Ishikawa (cell line): ENCODE data around the gene MOB3C.

Experiments used
- CEBPB ChIP-seq: IDR thresholded peaks from 2 replicates; pipeline ENCODE4 v1.6.1; 2012
- CREB1 ChIP-seq: IDR thresholded peaks from 2 replicates; pipeline ENCODE4 v1.6.1; 2012; ENCODE audit warnings: low read depth
- EGR1 ChIP-seq: IDR thresholded peaks from 2 replicates; pipeline ENCODE4 v1.6.1; 2012
- EP300 ChIP-seq: IDR thresholded peaks from 2 replicates; pipeline ENCODE4 v1.6.1; 2012; ENCODE audit warnings: borderline replicate concordance
- FOXM1 ChIP-seq: IDR thresholded peaks from 2 replicates; pipeline ENCODE4 v1.6.1; 2012; ENCODE audit warnings: low read depth, borderline replicate concordance
- MAX ChIP-seq: IDR thresholded peaks from 2 replicates; pipeline ENCODE4 v1.6.1; 2012
- NFIC ChIP-seq: IDR thresholded peaks from 2 replicates; pipeline ENCODE4 v1.6.1; 2012
- RAD21 ChIP-seq: IDR thresholded peaks from 2 replicates; pipeline ENCODE4 v1.6.1; 2012; ENCODE audit warnings: low read depth
- REST ChIP-seq: IDR thresholded peaks from 2 replicates; pipeline ENCODE4 v1.6.1; 2012; ENCODE audit warnings: low read depth, mild to moderate bottlenecking
- TAF1 ChIP-seq: IDR thresholded peaks from 2 replicates; pipeline ENCODE4 v1.6.1; 2012; ENCODE audit warnings: low read depth, mild to moderate bottlenecking
- TCF12 ChIP-seq: IDR thresholded peaks from 2 replicates; pipeline ENCODE4 v1.6.1; 2012; ENCODE audit warnings: low read depth
- TEAD4 ChIP-seq: IDR thresholded peaks from 2 replicates; pipeline ENCODE4 v1.6.1; 2012
- USF1 ChIP-seq: IDR thresholded peaks from 2 replicates; pipeline ENCODE4 v1.6.1; 2012
- YY1 ChIP-seq: IDR thresholded peaks from 2 replicates; pipeline ENCODE4 v1.6.1; 2012; ENCODE audit warnings: low read depth
- ZBTB7A ChIP-seq: IDR thresholded peaks from 2 replicates; pipeline ENCODE4 v1.6.1; 2012; ENCODE audit warnings: low read depth

Gene MOB3C

GRCh38 chr1:46582972-46583371 is 33.6 kb downstream of the MOB3C start:
- TF ChIP-seq FOXM1 (no peak), ZBTB7A (no peak), REST (no peak)

GRCh38 chr1:46581681-46582455 is 34.7 kb downstream of the MOB3C start:
- TF ChIP-seq RAD21 (no peak), MAX (no peak)

GRCh38 chr1:46580140-46580903 is 36.3 kb downstream of the MOB3C start:
- no peak for TF ChIP-seq FOXM1
- TF ChIP-seq EGR1, result no peak
- no peak for TF ChIP-seq TAF1
- TF ChIP-seq EP300, result no peak

GRCh38 chr1:46577671-46578070 is 38.9 kb downstream of the MOB3C start:
- TF ChIP-seq TCF12, result no peak
- no peak for TF ChIP-seq EGR1
- TF ChIP-seq FOXM1, result no peak
- no peak for TF ChIP-seq NFIC
- TF ChIP-seq RAD21, result no peak
- TF ChIP-seq MAX, result no peak
- TF ChIP-seq CREB1, result no peak
- no peak for TF ChIP-seq EP300

GRCh38 chr1:46576596-46576995 is 40.0 kb downstream of the MOB3C start:
- TF ChIP-seq REST (no peak), CREB1 (no peak)

- TF ChIP-seq EGR1 (no peak), REST (no peak), FOXM1 (no peak), ZBTB7A (no peak), CEBPB (no peak), EP300 (no peak), YY1 (no peak), RAD21 (no peak), CREB1 (no peak), USF1 (no peak), NFIC (no peak), TAF1 (no peak), TCF12 (no peak), MAX (no peak), TEAD4 (no peak)
Measured at GRCh38 chr1:46575778-46576177, 40.8 kb downstream of the MOB3C start.
